Uterus (tissue), 4 donors: ENCODE results near the gene KIAA1549. TPM values are rescaled to one million over a fixed set of nuclear protein-coding genes. Genes with fewer than 3 reads are reported as not detected.

Experiments
- DNase-seq, 2 donors: peaks; one replicate each; pipeline ENCODE4 v3.0.0-alpha.2; 2019 to 2020
- H3K27ac ChIP-seq, 2 donors: fragments of 200-600 bp; sonication (generic); 1 replicate in 1 of 2; 2 replicates in 1 of 2; pipeline ENCODE4 v1.5.1; 2016 to 2018
- H3K27me3 ChIP-seq, 2 donors: fragments of 200-600 bp; sonication (generic); one replicate each; pipeline ENCODE4 v1.5.1; 2018 to 2019; ENCODE audit warnings: control low read depth in 1 of 2
- H3K36me3 ChIP-seq, 2 donors: fragments of 200-600 bp; sonication (generic); one replicate each; pipeline ENCODE4 v1.5.1; 2019; ENCODE audit warnings: control low read depth in 1 of 2
- H3K4me1 ChIP-seq, 2 donors: fragments of 200-600 bp; sonication (generic); one replicate each; pipeline ENCODE4 v1.5.1; 2018 to 2019; ENCODE audit warnings: control low read depth in 1 of 2
- H3K4me3 ChIP-seq, 2 donors: fragments of 200-600 bp; sonication (generic); 1 replicate in 1 of 2; 2 replicates in 1 of 2; pipeline ENCODE4 v1.5.1; 2018 to 2019; ENCODE audit warnings: mild to moderate bottlenecking in 1 of 2
- H3K9me3 ChIP-seq, 2 donors: fragments of 200-600 bp; sonication (generic); one replicate each; pipeline ENCODE4 v1.5.1; 2019; ENCODE audit warnings: control low read depth in 1 of 2
- CTCF ChIP-seq, 4 experiments: fragments of 200-600 bp in 2 of 4; fragments of 450-650 bp in 2 of 4; sonication (generic) in 2 of 4; IDR thresholded peaks; one replicate each; pipeline ENCODE4 v1.5.1; 2016 to 2019; ENCODE audit warnings: antibody characterized with exemption in 4 of 4, mild to moderate bottlenecking in 2 of 4, moderate library complexity in 1 of 4
- POLR2A ChIP-seq, 2 donors: fragments of 450-650 bp; IDR thresholded peaks; one replicate each; pipeline ENCODE4 v1.6.1; 2016; ENCODE audit warnings: antibody characterized with exemption in 2 of 2, mild to moderate bottlenecking in 1 of 2, moderate library complexity in 1 of 2
- intact Hi-C: fragments of 100-400 bp; cut with DNase I; formaldehyde crosslinking; loops from one replicate; pipeline ENCODE4 v1.15.1; 2023; ENCODE audit warnings: low total_unique reads
- total RNA-seq, 4 donors: library from RNA; depleted of rRNA in 3 of 4; stranded (reverse); fragments of >200 nt in 3 of 4; gene quantifications; one replicate each; pipeline versions ENCODE4 v1.1.0 to v1.2.4, GENCODE V29; 2014 to 2023
- donor health status: DM: yes; HTN: yes; CAD: no.

KIAA1549 gene
- total RNA-seq, 4 donors from 2014 or later: 1.2 to 8.6 (median 3.8) TPM

GRCh38 chr7:138873220-138873892 lies 107.8 kb downstream of the KIAA1549 start:
- no peak for DNase-seq
- no peaks in the 10 kb centered on the region for H3K9me3 ChIP-seq
- intact Hi-C loops: no loop called here
- no peak overlapping the region for H3K27ac ChIP-seq
- TF ChIP-seq CTCF (IDR thresholded peaks at IDR 0.05) (no peak), POLR2A (IDR thresholded peaks at IDR 0.05) (no peak)
- H3K36me3 ChIP-seq: no peaks in the 10 kb centered on the region
- H3K4me1 ChIP-seq: no peaks in the 10 kb centered on the region
- H3K27me3 ChIP-seq: no peaks in the 10 kb centered on the region
- H3K4me3 ChIP-seq: no peak overlapping the region

- H3K4me1 ChIP-seq: no peaks in the 10 kb centered on the region
These were observed 108.6 kb downstream of the KIAA1549 start for GRCh38 chr7:138872576-138872975.

GRCh38 chr7:138871814-138872090 lies 109.4 kb downstream of the KIAA1549 start:
- TF ChIP-seq CTCF (IDR thresholded peaks at IDR 0.05): no peak
- TF ChIP-seq POLR2A (IDR thresholded peaks at IDR 0.05): no peak
- Histone ChIP-seq H3K36me3 (no peaks in the 10 kb centered on the region), H3K4me3 (no peak overlapping the region), H3K27me3 (no peaks in the 10 kb centered on the region), H3K9me3 (no peaks in the 10 kb centered on the region), H3K27ac (no peak overlapping the region), H3K4me1 (no peaks in the 10 kb centered on the region)
- DNase-seq: no peak
- intact Hi-C loops: no loop called here

More at GRCh38 chr7:138872576-138872975, 108.6 kb downstream of the KIAA1549 start:
- Histone ChIP-seq H3K36me3 (no peaks in the 10 kb centered on the region), H3K27me3 (no peaks in the 10 kb centered on the region), H3K4me3 (no peak overlapping the region), H3K27ac (no peak overlapping the region), H3K9me3 (no peaks in the 10 kb centered on the region)
- intact Hi-C loops: no loop called here
- TF ChIP-seq POLR2A (IDR thresholded peaks at IDR 0.05) (no peak), CTCF (IDR thresholded peaks at IDR 0.05) (no peak)
- DNase-seq: no peak

GRCh38 chr7:138871065-138871813 lies 110.0 kb downstream of the KIAA1549 start:
- no peak for DNase-seq
- no peaks in the 10 kb centered on the region for H3K4me1 ChIP-seq
- H3K36me3 ChIP-seq: no peaks in the 10 kb centered on the region
- H3K27ac ChIP-seq: no peak overlapping the region
- TF ChIP-seq CTCF (IDR thresholded peaks at IDR 0.05) (no peak), POLR2A (IDR thresholded peaks at IDR 0.05) (no peak)
- no peak overlapping the region for H3K4me3 ChIP-seq
- no peaks in the 10 kb centered on the region for H3K27me3 ChIP-seq
- H3K9me3 ChIP-seq: no peaks in the 10 kb centered on the region
- intact Hi-C loops: no loop called here

- no peaks in the 10 kb centered on the region for H3K27me3 ChIP-seq
- no peaks in the 10 kb centered on the region for H3K9me3 ChIP-seq
- no peaks in the 10 kb centered on the region for H3K36me3 ChIP-seq
- H3K27ac ChIP-seq: no peak overlapping the region
- no peak overlapping the region for H3K4me3 ChIP-seq
- no peaks in the 10 kb centered on the region for H3K4me1 ChIP-seq
- DNase-seq: no peak
- TF ChIP-seq POLR2A (IDR thresholded peaks at IDR 0.05): no peak
- no peak for TF ChIP-seq CTCF (IDR thresholded peaks at IDR 0.05)
- intact Hi-C loops: no loop called here
These were observed 111.8 kb downstream of the KIAA1549 start for GRCh38 chr7:138869353-138869752.
